NB4 (cell line): ENCODE measurements around the gene NRN1L.

Experiments used
- DNase-seq: peaks from one replicate; pipeline ENCODE4 v3.0.0; 2010; ENCODE audit warnings: low read depth
- H3K4me3 ChIP-seq: one replicate; pipeline ENCODE4 v1.5.1; 2011; ENCODE audit warnings: mild to moderate bottlenecking, low read depth, low read length, moderate library complexity
- MYC ChIP-seq: IDR thresholded peaks from 2 replicates; pipeline ENCODE4 v1.6.1; 2011; ENCODE audit warnings: low read depth, low read length
- POLR2A ChIP-seq: IDR thresholded peaks from 2 replicates; pipeline ENCODE4 v1.6.1; 2011; ENCODE audit warnings: mild to moderate bottlenecking; ENCODE audit not compliant: insufficient read length; ENCODE audit errors: extremely low read depth
- TF ChIP-seq, protein P1 (sequence below): IDR thresholded peaks from one replicate; pipeline ENCODE4 v1.5.1; 2012; ENCODE audit warnings: low read depth, low read length
- TF ChIP-seq, protein P2 (sequence below): IDR thresholded peaks from 2 replicates; pipeline ENCODE4 v1.6.1; 2011; ENCODE audit warnings: low read depth, low read length

The NRN1L gene

DNA sequence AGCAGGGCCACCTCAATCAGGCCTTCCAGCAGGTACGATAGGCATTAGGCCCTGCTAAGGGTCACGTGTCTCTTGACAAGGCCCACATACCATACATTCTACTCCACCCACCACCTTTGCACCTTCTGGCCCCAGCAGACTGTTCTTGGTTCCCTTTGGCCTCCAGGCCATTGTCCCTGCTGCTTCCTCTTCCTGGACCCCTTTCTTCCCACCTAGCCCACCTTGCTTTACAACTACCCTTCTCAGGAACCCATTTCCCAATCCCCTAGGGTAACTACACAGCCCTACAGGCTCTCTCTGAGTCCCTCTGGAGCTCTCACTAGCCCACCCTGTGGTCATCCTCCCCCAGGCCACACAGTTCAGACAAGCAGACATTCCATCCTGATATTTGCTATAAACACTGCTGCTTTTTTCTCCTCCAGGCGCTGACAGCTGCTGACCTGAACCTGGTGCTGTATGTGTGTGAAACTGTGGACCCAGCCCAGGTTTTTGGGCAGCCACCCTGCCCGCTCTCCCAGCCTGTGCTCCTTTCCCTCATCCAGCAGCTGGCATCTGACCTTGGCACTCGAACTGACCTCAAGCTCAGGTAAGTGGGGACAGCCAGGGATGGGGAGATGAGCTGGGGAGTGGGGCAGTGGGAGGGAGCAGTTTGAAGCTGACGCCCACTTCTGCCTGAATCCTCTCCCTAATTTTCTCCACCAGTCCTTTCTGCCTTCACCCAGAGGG is 1.4 kb upstream of the NRN1L start:
- no peak overlapping the region for H3K4me3 ChIP-seq
- DNase-seq = no peak
- no peak for TF ChIP-seq POLR2A
- TF ChIP-seq, protein P1, sequence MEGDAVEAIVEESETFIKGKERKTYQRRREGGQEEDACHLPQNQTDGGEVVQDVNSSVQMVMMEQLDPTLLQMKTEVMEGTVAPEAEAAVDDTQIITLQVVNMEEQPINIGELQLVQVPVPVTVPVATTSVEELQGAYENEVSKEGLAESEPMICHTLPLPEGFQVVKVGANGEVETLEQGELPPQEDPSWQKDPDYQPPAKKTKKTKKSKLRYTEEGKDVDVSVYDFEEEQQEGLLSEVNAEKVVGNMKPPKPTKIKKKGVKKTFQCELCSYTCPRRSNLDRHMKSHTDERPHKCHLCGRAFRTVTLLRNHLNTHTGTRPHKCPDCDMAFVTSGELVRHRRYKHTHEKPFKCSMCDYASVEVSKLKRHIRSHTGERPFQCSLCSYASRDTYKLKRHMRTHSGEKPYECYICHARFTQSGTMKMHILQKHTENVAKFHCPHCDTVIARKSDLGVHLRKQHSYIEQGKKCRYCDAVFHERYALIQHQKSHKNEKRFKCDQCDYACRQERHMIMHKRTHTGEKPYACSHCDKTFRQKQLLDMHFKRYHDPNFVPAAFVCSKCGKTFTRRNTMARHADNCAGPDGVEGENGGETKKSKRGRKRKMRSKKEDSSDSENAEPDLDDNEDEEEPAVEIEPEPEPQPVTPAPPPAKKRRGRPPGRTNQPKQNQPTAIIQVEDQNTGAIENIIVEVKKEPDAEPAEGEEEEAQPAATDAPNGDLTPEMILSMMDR = no peak
- no peak for TF ChIP-seq MYC
- TF ChIP-seq, protein P2, sequence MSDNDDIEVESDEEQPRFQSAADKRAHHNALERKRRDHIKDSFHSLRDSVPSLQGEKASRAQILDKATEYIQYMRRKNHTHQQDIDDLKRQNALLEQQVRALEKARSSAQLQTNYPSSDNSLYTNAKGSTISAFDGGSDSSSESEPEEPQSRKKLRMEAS = no peak

DNA sequence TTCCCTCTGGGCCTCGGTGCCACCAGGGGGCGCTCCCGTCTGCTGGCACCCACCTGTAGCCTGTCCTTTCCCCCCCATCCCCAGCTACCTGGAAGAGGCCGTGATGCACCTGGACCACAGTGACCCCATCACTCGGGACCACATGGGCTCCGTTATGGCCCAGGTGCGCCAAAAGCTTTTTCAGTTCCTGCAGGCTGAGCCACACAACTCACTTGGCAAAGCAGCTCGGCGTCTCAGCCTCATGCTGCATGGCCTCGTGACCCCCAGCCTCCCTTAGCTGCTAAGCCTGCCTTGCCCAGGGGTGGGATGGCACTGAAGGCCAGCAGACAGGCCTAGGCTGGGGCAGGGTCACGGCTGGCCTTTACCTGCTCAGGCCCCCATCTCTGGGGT is 818 bp upstream of the NRN1L start:
- no peak overlapping the region for H3K4me3 ChIP-seq
- TF ChIP-seq MYC (no peak), POLR2A (no peak)
- TF ChIP-seq, protein P2 = no peak
- TF ChIP-seq, protein P1 = peak; percentile 95
- peak; percentile 63 for DNase-seq

DNA sequence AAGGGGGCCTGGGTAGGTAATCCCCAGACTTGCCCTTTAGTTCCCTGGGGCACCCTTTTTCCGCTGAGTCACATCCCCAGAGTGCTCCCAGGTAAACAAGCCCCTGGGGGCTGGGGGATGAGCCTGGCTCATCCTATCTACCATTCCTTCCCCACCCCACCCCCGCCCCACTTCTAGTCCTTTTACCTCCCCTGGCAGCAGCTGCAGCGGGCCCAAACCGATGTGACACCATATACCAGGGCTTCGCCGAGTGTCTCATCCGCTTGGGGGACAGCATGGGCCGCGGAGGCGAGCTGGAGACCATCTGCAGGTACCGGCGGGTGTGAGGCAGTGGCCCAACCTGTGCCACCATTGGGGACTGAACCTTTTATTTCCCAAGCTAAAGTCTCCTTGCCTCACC is 860 bp downstream of the NRN1L start:
- no peak for DNase-seq
- TF ChIP-seq, protein P2 = no peak
- TF ChIP-seq MYC (no peak), POLR2A (no peak)
- TF ChIP-seq, protein P1 = no peak
- no peak overlapping the region for H3K4me3 ChIP-seq

DNA sequence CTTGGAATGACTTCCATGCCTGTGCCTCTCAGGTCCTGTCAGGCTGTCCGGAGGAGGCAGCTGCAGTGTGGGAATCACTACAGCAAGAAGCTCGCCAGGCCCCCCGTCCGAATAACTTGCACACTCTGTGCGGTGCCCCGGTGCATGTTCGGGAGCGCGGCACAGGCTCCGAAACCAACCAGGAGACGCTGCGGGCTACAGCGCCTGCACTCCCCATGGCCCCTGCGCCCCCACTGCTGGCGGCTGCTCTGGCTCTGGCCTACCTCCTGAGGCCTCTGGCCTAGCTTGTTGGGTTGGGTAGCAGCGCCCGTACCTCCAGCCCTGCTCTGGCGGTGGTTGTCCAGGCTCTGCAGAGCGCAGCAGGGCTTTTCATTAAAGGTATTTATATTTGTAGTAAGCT is 1.3 kb downstream of the NRN1L start:
- no peak for TF ChIP-seq POLR2A
- TF ChIP-seq MYC = no peak
- TF ChIP-seq, protein P1 = no peak
- TF ChIP-seq, protein P2 = no peak
- H3K4me3 ChIP-seq = no peak overlapping the region
- DNase-seq = no peak

DNA sequence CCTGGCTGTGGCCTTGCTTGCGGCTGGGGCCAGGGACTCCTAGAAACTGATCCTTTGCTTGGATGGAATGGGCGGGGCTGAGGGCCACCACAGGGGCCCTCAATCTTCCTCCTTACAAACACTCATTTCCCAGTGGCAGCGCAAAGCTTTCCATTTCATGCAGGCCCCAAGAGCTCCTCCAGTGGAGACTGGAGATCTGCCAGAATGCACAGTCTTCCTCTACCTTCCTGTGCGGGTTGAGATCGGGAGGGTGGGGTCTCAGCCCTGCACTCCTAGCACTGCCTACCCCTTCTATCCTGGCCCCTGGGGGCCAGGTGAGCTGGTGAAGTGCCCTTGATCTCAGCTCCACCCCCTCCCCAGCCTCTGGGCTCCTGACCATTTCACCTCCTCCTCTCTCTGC is 1.7 kb downstream of the NRN1L start:
- DNase-seq = no peak
- H3K4me3 ChIP-seq = no peak overlapping the region
- TF ChIP-seq, protein P1 = no peak
- TF ChIP-seq MYC = no peak
- TF ChIP-seq, protein P2 = no peak
- no peak for TF ChIP-seq POLR2A

DNA sequence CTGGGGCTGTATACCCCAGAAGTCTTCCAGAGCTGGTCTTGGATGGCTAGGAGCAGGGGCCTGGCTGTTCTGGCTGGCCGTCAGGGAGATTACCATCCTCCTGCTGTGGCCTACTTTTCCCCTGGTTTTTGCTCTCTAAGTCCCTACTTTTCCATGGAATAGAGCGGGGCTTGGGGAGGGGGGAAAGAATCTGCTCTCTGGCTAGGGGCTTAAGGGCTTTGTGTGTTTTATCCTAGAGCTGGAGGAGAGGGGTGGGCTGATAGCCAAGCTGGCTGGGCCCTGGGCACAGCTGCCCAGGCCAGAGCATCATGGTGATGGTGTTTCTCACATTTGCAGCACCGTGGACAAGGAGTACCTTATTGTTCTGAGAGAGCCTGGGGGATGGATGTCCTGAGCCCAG is 3.6 kb downstream of the NRN1L start:
- no peak for DNase-seq
- no peak overlapping the region for H3K4me3 ChIP-seq
- TF ChIP-seq, protein P1 = no peak
- TF ChIP-seq MYC (no peak), POLR2A (no peak)
- TF ChIP-seq, protein P2 = no peak
